Measurements from ENCODE around the gene RTN4.

The RTN4 gene

GRCh38 chr2:55030766-55031165, 19.5 kb downstream of the RTN4 start:
- Histone ChIP-seq H3K27ac (ENCODE audit: low read depth, low read length) (no peak overlapping the region), H3K9me3 (ENCODE audit: low read length) (no peaks in the 10 kb centered on the region), H3K36me3 (ENCODE audit: insufficient read depth, low read length) (no peaks in the 10 kb centered on the region), H3K4me3 (ENCODE audit: low read depth in 1 of 2, low read length in 2 of 2) (no peak overlapping the region), H3K4me1 (ENCODE audit: insufficient read depth, low read length) (peaks cover 60% of the 10 kb centered on the region), H3K27me3 (ENCODE audit: control insufficient read depth in 1 of 2, insufficient read depth in 2 of 2, low read length in 2 of 2) (no peaks in the 10 kb centered on the region), H3K9ac (ENCODE audit: low read length) (no peak overlapping the region)

GRCh38 chr2:55029098-55029497, 21.2 kb downstream of the RTN4 start:
- no peaks in the 10 kb centered on the region for H3K27me3 ChIP-seq (ENCODE audit: control insufficient read depth in 1 of 2, insufficient read depth in 2 of 2, low read length in 2 of 2)
- no peak overlapping the region for H3K4me3 ChIP-seq (ENCODE audit: low read depth in 1 of 2, low read length in 2 of 2)
- H3K36me3 ChIP-seq (ENCODE audit: insufficient read depth, low read length) = no peaks in the 10 kb centered on the region
- no peak overlapping the region for H3K27ac ChIP-seq (ENCODE audit: low read depth, low read length)
- no peaks in the 10 kb centered on the region for H3K9me3 ChIP-seq (ENCODE audit: low read length)
- no peak overlapping the region for H3K9ac ChIP-seq (ENCODE audit: low read length)
- peaks cover 66% of the 10 kb centered on the region for H3K4me1 ChIP-seq (ENCODE audit: insufficient read depth, low read length)

- Histone ChIP-seq H3K4me1 (ENCODE audit: insufficient read depth, low read length) (peaks cover 67% of the 10 kb centered on the region), H3K9me3 (ENCODE audit: low read length) (no peaks in the 10 kb centered on the region), H3K27ac (ENCODE audit: low read depth, low read length) (no peak overlapping the region), H3K36me3 (ENCODE audit: insufficient read depth, low read length) (no peaks in the 10 kb centered on the region), H3K4me3 (ENCODE audit: low read depth in 1 of 2, low read length in 2 of 2) (no peak overlapping the region), H3K27me3 (ENCODE audit: control insufficient read depth in 1 of 2, insufficient read depth in 2 of 2, low read length in 2 of 2) (no peaks in the 10 kb centered on the region), H3K9ac (ENCODE audit: low read length) (no peak overlapping the region)
Observed at GRCh38 chr2:55027226-55027625, 23.0 kb downstream of the RTN4 start.

GRCh38 chr2:55026202-55026601, 24.0 kb downstream of the RTN4 start:
- H3K4me1 ChIP-seq (ENCODE audit: insufficient read depth, low read length) = peaks cover 65% of the 10 kb centered on the region

GRCh38 chr2:55025627-55026026, 24.6 kb downstream of the RTN4 start:
- Histone ChIP-seq H3K4me3 (ENCODE audit: low read depth in 1 of 2, low read length in 2 of 2) (no peak overlapping the region), H3K4me1 (ENCODE audit: insufficient read depth, low read length) (peaks cover 59% of the 10 kb centered on the region), H3K9ac (ENCODE audit: low read length) (no peak overlapping the region), H3K36me3 (ENCODE audit: insufficient read depth, low read length) (no peaks in the 10 kb centered on the region), H3K27ac (ENCODE audit: low read depth, low read length) (no peak overlapping the region), H3K9me3 (ENCODE audit: low read length) (no peaks in the 10 kb centered on the region), H3K27me3 (ENCODE audit: control insufficient read depth in 1 of 2, insufficient read depth in 2 of 2, low read length in 2 of 2) (no peaks in the 10 kb centered on the region)

More at GRCh38 chr2:55026202-55026601, 24.0 kb downstream of the RTN4 start:
- Histone ChIP-seq H3K4me3 (ENCODE audit: low read depth in 1 of 2, low read length in 2 of 2) (no peak overlapping the region), H3K27me3 (ENCODE audit: control insufficient read depth in 1 of 2, insufficient read depth in 2 of 2, low read length in 2 of 2) (no peaks in the 10 kb centered on the region), H3K27ac (ENCODE audit: low read depth, low read length) (no peak overlapping the region), H3K36me3 (ENCODE audit: insufficient read depth, low read length) (no peaks in the 10 kb centered on the region), H3K9me3 (ENCODE audit: low read length) (no peaks in the 10 kb centered on the region), H3K9ac (ENCODE audit: low read length) (no peak overlapping the region)

- Histone ChIP-seq H3K36me3 (ENCODE audit: insufficient read depth, low read length) (no peaks in the 10 kb centered on the region), H3K9ac (ENCODE audit: low read length) (no peak overlapping the region), H3K27me3 (ENCODE audit: control insufficient read depth in 1 of 2, insufficient read depth in 2 of 2, low read length in 2 of 2) (no peaks in the 10 kb centered on the region), H3K9me3 (ENCODE audit: low read length) (no peaks in the 10 kb centered on the region), H3K4me3 (ENCODE audit: low read depth in 1 of 2, low read length in 2 of 2) (no peak overlapping the region), H3K27ac (ENCODE audit: low read depth, low read length) (no peak overlapping the region), H3K4me1 (ENCODE audit: insufficient read depth, low read length) (peaks cover 55% of the 10 kb centered on the region)
Observed at GRCh38 chr2:55025082-55025481, 25.2 kb downstream of the RTN4 start.

GRCh38 chr2:55022476-55022875, 27.8 kb downstream of the RTN4 start:
- Histone ChIP-seq H3K9ac (ENCODE audit: low read length) (no peak overlapping the region), H3K9me3 (ENCODE audit: low read length) (no peaks in the 10 kb centered on the region), H3K4me3 (ENCODE audit: low read depth in 1 of 2, low read length in 2 of 2) (no peak overlapping the region), H3K27me3 (ENCODE audit: control insufficient read depth in 1 of 2, insufficient read depth in 2 of 2, low read length in 2 of 2) (no peaks in the 10 kb centered on the region), H3K4me1 (ENCODE audit: insufficient read depth, low read length) (peaks cover 40% of the 10 kb centered on the region), H3K36me3 (ENCODE audit: insufficient read depth, low read length) (no peaks in the 10 kb centered on the region), H3K27ac (ENCODE audit: low read depth, low read length) (no peak overlapping the region)

- no peaks in the 10 kb centered on the region for H3K9me3 ChIP-seq (ENCODE audit: low read length)
- H3K4me1 ChIP-seq (ENCODE audit: insufficient read depth, low read length) = peaks cover 24% of the 10 kb centered on the region
- no peaks in the 10 kb centered on the region for H3K27me3 ChIP-seq (ENCODE audit: control insufficient read depth in 1 of 2, insufficient read depth in 2 of 2, low read length in 2 of 2)
- H3K4me3 ChIP-seq (ENCODE audit: low read depth in 1 of 2, low read length in 2 of 2) = no peak overlapping the region
- H3K36me3 ChIP-seq (ENCODE audit: insufficient read depth, low read length) = no peaks in the 10 kb centered on the region
- no peak overlapping the region for H3K27ac ChIP-seq (ENCODE audit: low read depth, low read length)
- no peak overlapping the region for H3K9ac ChIP-seq (ENCODE audit: low read length)
Observed at GRCh38 chr2:55019526-55020258, 30.6 kb downstream of the RTN4 start.

GRCh38 chr2:55018619-55019018, 31.6 kb downstream of the RTN4 start:
- peaks cover 33% of the 10 kb centered on the region for H3K4me1 ChIP-seq (ENCODE audit: insufficient read depth, low read length)
- H3K36me3 ChIP-seq (ENCODE audit: insufficient read depth, low read length) = no peaks in the 10 kb centered on the region
- no peak overlapping the region for H3K4me3 ChIP-seq (ENCODE audit: low read depth in 1 of 2, low read length in 2 of 2)
- H3K27ac ChIP-seq (ENCODE audit: low read depth, low read length) = no peak overlapping the region
- no peaks in the 10 kb centered on the region for H3K9me3 ChIP-seq (ENCODE audit: low read length)
- H3K27me3 ChIP-seq (ENCODE audit: control insufficient read depth in 1 of 2, insufficient read depth in 2 of 2, low read length in 2 of 2) = no peaks in the 10 kb centered on the region
- H3K9ac ChIP-seq (ENCODE audit: low read length) = no peak overlapping the region

- no peaks in the 10 kb centered on the region for H3K27me3 ChIP-seq (ENCODE audit: control insufficient read depth in 1 of 2, insufficient read depth in 2 of 2, low read length in 2 of 2)
- no peak overlapping the region for H3K4me3 ChIP-seq (ENCODE audit: low read depth in 1 of 2, low read length in 2 of 2)
- H3K36me3 ChIP-seq (ENCODE audit: insufficient read depth, low read length) = no peaks in the 10 kb centered on the region
- H3K4me1 ChIP-seq (ENCODE audit: insufficient read depth, low read length) = peaks cover 34% of the 10 kb centered on the region
- no peaks in the 10 kb centered on the region for H3K9me3 ChIP-seq (ENCODE audit: low read length)
- H3K9ac ChIP-seq (ENCODE audit: low read length) = no peak overlapping the region
- no peak overlapping the region for H3K27ac ChIP-seq (ENCODE audit: low read depth, low read length)
Observed at GRCh38 chr2:55017880-55018279, 32.4 kb downstream of the RTN4 start.

GRCh38 chr2:55017428-55017827, 32.8 kb downstream of the RTN4 start:
- no peaks in the 10 kb centered on the region for H3K36me3 ChIP-seq (ENCODE audit: insufficient read depth, low read length)
- no peak overlapping the region for H3K9ac ChIP-seq (ENCODE audit: low read length)
- H3K27ac ChIP-seq (ENCODE audit: low read depth, low read length) = no peak overlapping the region
- no peaks in the 10 kb centered on the region for H3K27me3 ChIP-seq (ENCODE audit: control insufficient read depth in 1 of 2, insufficient read depth in 2 of 2, low read length in 2 of 2)
- H3K9me3 ChIP-seq (ENCODE audit: low read length) = no peaks in the 10 kb centered on the region
- no peak overlapping the region for H3K4me3 ChIP-seq (ENCODE audit: low read depth in 1 of 2, low read length in 2 of 2)
- peaks cover 34% of the 10 kb centered on the region for H3K4me1 ChIP-seq (ENCODE audit: insufficient read depth, low read length)
